NCI-H345 treated with DMSO at 0.1 percent for 48 hours (cell line): Measurements from ENCODE around the gene CCSER1.
"Not testable (repeated sequence)": the region's sequence is repeated elsewhere in the genome, so short reads cannot be mapped to it uniquely, and the experiment has no call there.

Source experiments
- DNase-seq: peaks from one replicate; lab custom pipeline; 2025; ENCODE audit not compliant: unreplicated experiment; lab: John Stamatoyannopoulos, UW

The CCSER1 gene

DNA sequence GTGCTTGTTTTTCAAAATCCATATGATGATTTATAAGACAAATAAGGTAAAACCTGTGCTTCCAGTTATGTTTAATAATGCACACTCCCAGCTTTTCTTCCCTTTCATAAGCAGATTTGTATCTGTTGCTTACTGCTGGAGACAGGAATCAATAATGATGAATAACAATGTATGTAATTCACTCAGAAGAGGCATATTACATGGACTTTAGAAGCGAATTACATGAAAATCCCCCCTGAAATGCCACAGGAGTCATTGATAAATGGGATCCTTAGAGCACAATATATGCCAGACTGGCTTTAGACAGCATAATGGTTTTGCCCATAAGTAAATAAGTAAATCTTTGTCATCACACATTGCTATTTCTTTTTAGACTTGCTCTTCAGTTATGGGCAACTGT is 892.3 kb downstream of the CCSER1 start:
- no peak for DNase-seq

DNA sequence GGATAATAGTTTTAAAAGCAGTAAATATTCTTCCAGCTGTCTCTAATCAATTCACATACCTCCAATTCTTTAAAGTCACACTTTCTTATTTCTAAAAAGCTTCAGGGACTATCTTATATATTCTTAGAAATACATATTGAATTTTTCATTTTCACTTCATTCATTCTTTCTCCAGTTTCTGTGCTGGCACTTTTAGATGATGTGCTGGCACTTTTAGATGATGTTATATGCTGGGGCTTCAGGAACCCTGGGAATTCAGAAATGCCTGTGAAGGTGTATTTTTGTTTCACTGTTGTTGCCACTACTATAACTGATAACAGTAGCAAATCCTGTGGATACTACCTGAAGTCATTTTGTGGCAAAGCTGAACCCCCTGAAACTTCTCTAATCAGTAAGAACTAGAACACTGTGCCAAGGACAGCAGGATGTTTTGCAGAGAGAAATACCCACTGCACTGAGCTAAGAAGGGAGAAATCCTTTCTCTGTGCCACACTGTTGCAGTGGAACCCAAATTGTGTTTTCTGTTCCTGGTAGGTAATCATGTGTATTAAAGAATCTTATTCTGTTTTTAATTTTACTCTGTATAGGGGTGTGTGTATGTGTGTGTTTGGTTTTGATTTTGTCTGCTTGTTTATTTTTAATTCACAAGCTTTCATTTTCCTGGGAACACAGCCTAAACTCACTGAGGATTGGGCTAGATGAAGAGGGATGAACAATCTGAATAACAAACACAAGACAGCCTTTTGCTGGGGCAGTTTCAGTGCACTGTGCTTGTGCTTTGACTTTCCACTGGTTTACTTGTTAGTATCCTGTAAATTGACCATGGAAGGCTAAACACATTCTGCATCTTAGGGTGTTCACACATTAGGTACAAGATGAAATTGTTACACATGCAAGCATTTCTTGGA is 898.3 kb downstream of the CCSER1 start:
- DNase-seq, result no peak

GRCh38 chr4:91028228-91028627 is 901.0 kb downstream of the CCSER1 start:
- DNase-seq, result no peak

GRCh38 chr4:91031761-91032160 is 904.6 kb downstream of the CCSER1 start:
- DNase-seq, result no peak

- DNase-seq, result no peak
Observed at GRCh38 chr4:91032725-91033445, 905.7 kb downstream of the CCSER1 start.

- DNase-seq, result no peak
Observed at GRCh38 chr4:91035276-91035675, 908.1 kb downstream of the CCSER1 start.

DNA sequence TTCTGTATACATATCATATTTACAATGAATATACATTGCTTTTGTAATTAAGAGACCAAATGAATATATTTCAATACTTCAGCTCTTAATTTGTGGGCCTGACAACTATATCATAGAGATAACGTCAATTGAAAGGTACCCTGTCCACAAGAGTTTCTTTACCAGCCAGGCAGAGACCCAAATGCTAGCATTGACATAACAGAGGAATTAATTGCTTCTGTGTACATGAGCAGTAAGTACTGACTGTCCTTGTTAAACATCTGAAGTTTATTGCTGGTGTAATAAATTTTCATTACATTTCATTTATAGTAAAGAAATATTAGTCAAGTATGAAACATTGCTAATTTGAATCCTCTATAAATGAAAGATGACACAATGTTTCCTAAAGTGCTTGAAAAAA is 910.8 kb downstream of the CCSER1 start:
- no peak for DNase-seq

DNA sequence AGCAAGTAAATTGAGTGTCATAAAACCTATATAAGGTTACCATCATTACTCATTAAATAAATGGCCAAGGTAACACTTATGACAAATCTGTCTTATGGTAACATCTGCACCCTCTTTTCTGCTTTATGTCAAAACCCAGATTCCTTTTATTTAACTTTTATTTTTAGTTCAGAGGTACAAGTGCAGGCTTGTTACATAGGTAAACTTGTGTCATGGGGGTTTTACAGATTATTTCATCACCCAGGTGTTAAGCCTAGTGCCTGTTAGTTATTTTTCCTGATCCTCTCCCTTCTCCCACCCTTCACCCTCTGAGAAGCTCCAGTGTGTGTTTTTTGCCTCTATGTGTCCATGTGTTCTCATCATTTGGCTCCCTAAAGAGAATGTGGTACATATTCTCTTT is 930.7 kb downstream of the CCSER1 start:
- DNase-seq, result no peak

DNA sequence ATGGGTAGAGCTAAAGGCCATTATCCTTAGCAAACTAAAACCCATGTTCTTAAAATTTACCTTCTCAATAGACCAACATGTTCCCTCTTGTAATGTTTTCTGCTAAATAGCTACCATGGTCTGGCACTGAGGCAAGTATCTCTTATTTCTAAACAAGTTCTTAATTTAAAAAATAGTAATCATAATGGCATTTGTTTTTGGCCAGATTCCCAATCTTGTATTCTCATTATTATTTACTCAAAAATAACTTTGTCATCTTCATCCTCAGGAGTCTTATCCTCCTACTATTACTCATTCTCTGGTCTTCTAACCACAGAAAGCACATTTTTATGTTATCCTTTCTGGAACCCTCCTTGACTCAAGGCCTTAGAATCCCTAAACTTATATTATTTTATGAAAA is 931.2 kb downstream of the CCSER1 start:
- no peak for DNase-seq

DNA sequence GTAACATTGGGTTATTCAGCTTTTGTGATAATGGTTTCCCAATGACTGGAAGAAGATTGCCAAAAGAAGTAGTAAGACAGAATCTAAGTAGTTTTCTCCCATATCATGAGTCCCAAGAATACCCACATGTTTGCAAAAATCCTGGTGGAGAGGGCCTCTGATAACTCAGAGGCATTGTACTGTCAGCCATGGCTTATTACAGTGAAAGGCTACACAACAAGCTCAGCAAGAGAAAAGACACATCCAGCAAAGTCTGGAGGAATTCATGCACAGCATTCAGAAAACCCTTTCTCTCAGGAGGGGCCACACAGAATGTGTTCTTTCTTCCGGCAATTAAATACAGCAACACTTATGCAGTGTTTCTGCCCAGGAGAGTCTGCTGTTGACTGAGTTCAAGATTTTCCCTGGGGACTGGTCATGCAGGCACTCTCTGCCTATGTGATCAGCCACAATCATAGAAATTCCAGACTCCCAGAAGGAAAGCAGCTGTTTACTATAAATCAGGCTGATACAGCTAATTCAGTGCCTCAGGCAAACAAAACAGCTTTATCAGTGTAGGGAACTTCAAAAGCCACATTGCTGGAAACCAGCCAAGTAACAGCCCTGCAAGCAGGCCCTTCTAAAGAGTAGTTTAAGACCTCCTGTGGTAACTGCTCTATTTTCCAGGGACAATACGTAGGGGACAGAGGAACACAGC is 937.1 kb downstream of the CCSER1 start:
- peak; percentile 95 for DNase-seq

- DNase-seq, result no peak
Observed at GRCh38 chr4:91065117-91065516, 937.9 kb downstream of the CCSER1 start.

- no peak for DNase-seq
Observed at GRCh38 chr4:91070736-91071135, 943.5 kb downstream of the CCSER1 start.

- no peak for DNase-seq
Observed at GRCh38 chr4:91076147-91076546, 949.0 kb downstream of the CCSER1 start.

DNA sequence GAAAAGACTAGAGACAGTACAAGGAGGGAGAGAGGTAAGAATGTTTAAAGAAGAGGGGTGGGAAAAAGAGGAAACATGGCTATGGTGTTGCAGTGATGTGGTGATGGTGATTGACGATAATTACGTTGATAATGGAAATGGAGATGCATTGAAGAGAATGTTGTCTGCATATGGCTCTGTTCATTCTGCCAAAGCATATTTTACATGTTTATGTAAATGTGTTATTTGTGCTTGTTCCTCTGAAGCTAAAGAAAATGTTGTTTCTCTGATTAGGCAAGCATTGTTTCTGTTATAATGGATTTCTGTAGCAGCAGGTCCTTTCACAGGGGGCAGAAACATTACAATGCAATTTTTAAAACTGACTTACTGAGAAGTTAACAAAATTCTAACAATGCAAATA is 958.8 kb downstream of the CCSER1 start:
- DNase-seq, result no peak

DNA sequence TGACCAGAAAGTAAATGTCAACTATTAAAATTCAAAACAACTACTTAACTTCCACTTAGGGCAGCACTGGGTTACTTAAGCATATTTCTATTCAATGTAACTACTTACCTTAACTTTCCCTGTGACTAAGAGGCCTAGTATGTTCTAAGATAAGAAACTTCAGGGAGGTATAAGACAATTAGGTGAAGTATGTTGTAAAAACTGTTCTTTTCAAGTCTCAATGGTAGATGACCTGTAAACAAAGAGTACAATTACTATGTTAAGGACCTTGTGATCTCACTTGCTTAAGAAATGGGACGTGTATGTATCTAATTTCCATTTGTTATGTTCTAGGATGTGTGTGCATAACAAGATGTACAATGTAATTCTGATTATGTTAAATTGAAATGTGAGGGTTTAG is 960.5 kb downstream of the CCSER1 start:
- no peak for DNase-seq

DNA sequence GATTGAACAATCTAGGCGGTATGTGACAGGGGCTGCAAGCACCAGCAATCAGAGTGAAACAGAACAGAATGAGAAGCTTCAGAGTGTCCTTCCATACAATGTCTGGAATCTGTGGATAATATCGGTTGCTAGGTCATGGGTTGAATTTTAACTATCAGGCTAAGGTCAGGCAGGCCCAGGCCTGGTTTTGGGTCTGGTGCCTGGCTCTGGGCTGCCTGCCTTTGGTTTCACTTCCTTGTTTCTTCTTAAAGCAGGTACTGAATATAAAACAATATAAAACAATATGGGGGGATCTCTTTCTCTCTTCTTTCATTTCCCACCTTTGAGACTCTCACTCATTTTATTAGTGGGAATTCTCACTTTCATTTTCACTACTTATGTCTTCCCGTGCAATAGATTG is 962.0 kb downstream of the CCSER1 start:
- no peak for DNase-seq

DNA sequence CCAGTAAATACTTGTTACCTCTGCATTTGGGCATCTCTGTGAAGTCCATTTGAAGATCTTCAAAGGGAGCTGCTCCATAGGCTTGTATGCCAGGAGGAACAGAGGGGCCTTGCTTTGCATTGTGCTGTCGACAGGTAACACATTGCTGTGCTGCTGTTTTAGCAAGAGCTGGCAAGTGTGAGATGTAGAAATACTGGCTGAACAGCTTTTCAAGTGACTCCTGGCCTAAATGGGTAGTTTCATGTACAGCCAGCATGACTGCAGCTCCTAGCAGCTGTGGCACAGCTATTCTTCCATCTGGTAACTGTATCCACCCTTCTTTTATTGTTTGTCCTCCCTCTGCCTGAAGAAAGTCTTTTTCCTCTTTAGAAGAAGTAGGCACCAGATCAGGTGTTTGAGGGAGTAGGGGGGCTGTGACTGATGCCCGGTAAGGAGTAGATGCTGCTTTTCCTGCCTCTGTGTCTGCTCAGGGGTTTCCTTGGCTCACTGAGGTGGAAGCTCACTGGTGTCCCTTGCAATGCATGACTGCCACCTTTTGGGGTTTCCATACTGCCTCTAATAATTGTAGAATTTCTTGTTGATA is 965.3 kb downstream of the CCSER1 start:
- DNase-seq, result no peak

GRCh38 chr4:91094220-91094619 is 967.0 kb downstream of the CCSER1 start:
- DNase-seq, result not testable (repeated sequence)

DNA sequence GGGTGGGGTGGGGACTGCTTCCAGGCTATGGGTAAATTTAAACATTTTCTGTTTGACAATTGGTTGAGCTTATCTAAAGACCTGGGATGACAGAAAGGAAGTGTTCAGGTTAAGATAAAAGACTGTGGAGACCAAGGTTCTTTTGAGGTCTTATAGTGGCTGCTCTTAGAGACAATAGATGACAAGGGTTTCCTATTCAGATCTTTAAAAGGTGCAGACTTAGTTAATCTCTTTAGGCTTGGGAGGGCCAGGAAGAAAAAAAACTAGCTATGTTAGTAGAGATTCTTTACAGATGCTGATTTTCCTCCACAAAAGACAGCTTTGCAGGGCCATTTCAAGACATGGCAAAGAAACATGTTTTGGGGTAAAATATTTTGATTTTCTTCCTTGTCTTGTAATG is 972.5 kb downstream of the CCSER1 start:
- no peak for DNase-seq

DNA sequence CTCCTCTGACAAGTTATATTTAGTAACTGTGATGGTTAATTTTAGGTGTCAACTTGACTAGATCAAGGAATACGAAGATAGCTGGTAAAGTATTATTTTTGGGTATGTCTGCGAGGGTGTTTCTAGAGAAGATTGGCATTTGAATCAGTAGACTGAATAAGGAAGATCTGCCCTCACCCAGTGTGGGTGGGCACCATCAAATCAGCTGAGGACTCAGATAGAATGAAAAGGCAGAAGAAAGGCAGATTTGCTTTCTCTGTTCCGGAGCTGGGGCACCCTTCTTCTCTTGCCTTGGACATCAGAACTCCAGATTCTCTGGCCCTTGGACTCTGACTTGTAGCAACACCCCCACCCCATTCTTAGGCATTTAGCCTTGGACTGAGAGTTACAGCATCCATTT is 981.6 kb downstream of the CCSER1 start:
- DNase-seq, result no peak

GRCh38 chr4:91111556-91111955 is 984.4 kb downstream of the CCSER1 start:
- no peak for DNase-seq
